Subcutaneous abdominal adipose tissue (tissue), 5 donors: ENCODE data around the gene EHD3.

Source experiments
- H3K27ac ChIP-seq: one replicate; pipeline ENCODE4 v1.7.0; 2013; ENCODE audit warnings: low read depth, mild to moderate bottlenecking, inconsistent platforms, low read length, moderate library complexity
- H3K27me3 ChIP-seq, 5 donors: one replicate each; pipeline ENCODE4 v1.7.0; 2013; ENCODE audit warnings: low read length in 5 of 5, inconsistent platforms in 1 of 5; ENCODE audit not compliant: control insufficient read depth in 5 of 5, insufficient read depth in 4 of 5
- H3K36me3 ChIP-seq, 5 donors: one replicate each; pipeline ENCODE4 v1.7.0; 2013; ENCODE audit warnings: low read length in 5 of 5; ENCODE audit not compliant: control insufficient read depth in 5 of 5, insufficient read depth in 5 of 5
- H3K4me1 ChIP-seq, 5 donors: one replicate each; pipeline ENCODE4 v1.7.0; 2013; ENCODE audit warnings: low read length in 5 of 5, mild to moderate bottlenecking in 3 of 5, moderate library complexity in 1 of 5; ENCODE audit not compliant: control insufficient read depth in 5 of 5, insufficient read depth in 5 of 5
- H3K4me3 ChIP-seq, 5 donors: one replicate each; pipeline ENCODE4 v1.7.0; 2013; ENCODE audit warnings: low read length in 5 of 5, low read depth in 1 of 5
- H3K9ac ChIP-seq, 5 donors: one replicate each; pipeline ENCODE4 v1.7.0; 2013; ENCODE audit warnings: low read length in 5 of 5, mild to moderate bottlenecking in 4 of 5, moderate library complexity in 3 of 5
- H3K9me3 ChIP-seq, 5 donors: one replicate each; pipeline ENCODE4 v1.7.0; 2013; ENCODE audit warnings: low read length in 5 of 5; ENCODE audit not compliant: control insufficient read depth in 5 of 5
- donor health status: healthy.
- donor health status: healthy.
- donor health status: healthy.
- donor health status: healthy.
- donor health status: healthy.

The EHD3 gene

GRCh38 chr2:31223026-31223425 lies 10.9 kb upstream of the EHD3 start:
- Histone ChIP-seq H3K27ac (no peak overlapping the region), H3K4me1 (peaks cover 0 to 6% (median 0%) of the 10 kb centered on the region in 5 donors), H3K36me3 (no peaks in the 10 kb centered on the region), H3K27me3 (peaks cover 0 to 18% (median 7%) of the 10 kb centered on the region in 5 donors), H3K9ac (no peak overlapping the region), H3K9me3 (no peaks in the 10 kb centered on the region), H3K4me3 (no peak overlapping the region)

- Histone ChIP-seq H3K27me3 (peaks cover 0 to 13% (median 7%) of the 10 kb centered on the region in 5 donors), H3K4me3 (no peak overlapping the region), H3K9ac (no peak overlapping the region), H3K9me3 (no peaks in the 10 kb centered on the region), H3K27ac (no peak overlapping the region), H3K36me3 (no peaks in the 10 kb centered on the region), H3K4me1 (peaks cover 0 to 6% (median 0%) of the 10 kb centered on the region in 5 donors)
These were observed 10.2 kb upstream of the EHD3 start for GRCh38 chr2:31223749-31224148.

GRCh38 chr2:31226266-31226665 lies 7.7 kb upstream of the EHD3 start:
- no peak overlapping the region for H3K27ac ChIP-seq
- no peaks in the 10 kb centered on the region for H3K9me3 ChIP-seq
- H3K36me3 ChIP-seq: no peaks in the 10 kb centered on the region
- H3K27me3 ChIP-seq: peaks cover 0 to 9% (median 3%) of the 10 kb centered on the region in 5 donors
- H3K4me3 ChIP-seq: no peak overlapping the region
- no peak overlapping the region for H3K9ac ChIP-seq
- H3K4me1 ChIP-seq: no peaks in the 10 kb centered on the region

GRCh38 chr2:31227110-31227509 lies 6.8 kb upstream of the EHD3 start:
- H3K27ac ChIP-seq: no peak overlapping the region
- no peaks in the 10 kb centered on the region for H3K9me3 ChIP-seq
- H3K9ac ChIP-seq: no peak overlapping the region
- no peaks in the 10 kb centered on the region for H3K36me3 ChIP-seq
- H3K4me3 ChIP-seq: no peak overlapping the region
- no peaks in the 10 kb centered on the region for H3K4me1 ChIP-seq
- H3K27me3 ChIP-seq: peaks cover 0 to 9% (median 3%) of the 10 kb centered on the region in 5 donors

GRCh38 chr2:31227711-31228125 lies 6.2 kb upstream of the EHD3 start:
- Histone ChIP-seq H3K4me1 (no peaks in the 10 kb centered on the region), H3K36me3 (no peaks in the 10 kb centered on the region), H3K27me3 (peaks cover 0 to 9% (median 3%) of the 10 kb centered on the region in 5 donors), H3K9ac (no peak overlapping the region), H3K27ac (no peak overlapping the region), H3K9me3 (no peaks in the 10 kb centered on the region), H3K4me3 (no peak overlapping the region)

GRCh38 chr2:31228717-31229116 lies 5.2 kb upstream of the EHD3 start:
- Histone ChIP-seq H3K4me3 (no peak overlapping the region), H3K4me1 (peaks cover 0 to 4% (median 2%) of the 10 kb centered on the region in 5 donors), H3K36me3 (no peaks in the 10 kb centered on the region), H3K9ac (no peak overlapping the region), H3K9me3 (no peaks in the 10 kb centered on the region), H3K27ac (no peak overlapping the region), H3K27me3 (peaks cover 0 to 8% (median 3%) of the 10 kb centered on the region in 5 donors)

GRCh38 chr2:31230751-31231150 lies 3.2 kb upstream of the EHD3 start:
- H3K4me3 ChIP-seq: no peak overlapping the region
- H3K4me1 ChIP-seq: peaks cover 0 to 14% (median 11%) of the 10 kb centered on the region in 5 donors
- no peaks in the 10 kb centered on the region for H3K9me3 ChIP-seq
- no peaks in the 10 kb centered on the region for H3K36me3 ChIP-seq
- no peak overlapping the region for H3K9ac ChIP-seq
- H3K27ac ChIP-seq: no peak overlapping the region
- H3K27me3 ChIP-seq: peaks cover 0 to 8% (median 2%) of the 10 kb centered on the region in 5 donors

GRCh38 chr2:31231571-31232302 lies 2.2 kb upstream of the EHD3 start:
- no peaks in the 10 kb centered on the region for H3K9me3 ChIP-seq
- peaks cover 0 to 14% (median 11%) of the 10 kb centered on the region in 5 donors for H3K4me1 ChIP-seq
- H3K9ac ChIP-seq: no peak overlapping the region
- H3K27ac ChIP-seq: no peak overlapping the region
- H3K36me3 ChIP-seq: no peaks in the 10 kb centered on the region
- H3K4me3 ChIP-seq: no peak overlapping the region
- peaks cover 0 to 8% (median 2%) of the 10 kb centered on the region in 5 donors for H3K27me3 ChIP-seq

GRCh38 chr2:31232586-31232985 lies 1.4 kb upstream of the EHD3 start:
- H3K27me3 ChIP-seq: peaks cover 0 to 8% (median 2%) of the 10 kb centered on the region in 5 donors
- H3K36me3 ChIP-seq: no peaks in the 10 kb centered on the region
- H3K4me1 ChIP-seq: peaks cover 0 to 14% (median 11%) of the 10 kb centered on the region in 5 donors
- H3K4me3 ChIP-seq: no peak overlapping the region
- no peak overlapping the region for H3K9ac ChIP-seq
- no peak overlapping the region for H3K27ac ChIP-seq
- no peaks in the 10 kb centered on the region for H3K9me3 ChIP-seq

- Histone ChIP-seq H3K4me3 (peak overlapping the region in 1 of 5 donors; percentile 75), H3K27ac (no peak overlapping the region), H3K4me1 (peaks cover 0 to 14% (median 11%) of the 10 kb centered on the region in 5 donors), H3K9me3 (no peaks in the 10 kb centered on the region), H3K9ac (peak overlapping the region in 1 of 5 donors; percentile 51), H3K27me3 (peaks cover 0 to 4% (median 0%) of the 10 kb centered on the region in 5 donors), H3K36me3 (no peaks in the 10 kb centered on the region)
These were observed 721 bp upstream of the EHD3 start for GRCh38 chr2:31233231-31233630.
